ENCODE data around the gene ZDHHC17. TPM values are rescaled to one million over a fixed set of nuclear protein-coding genes. Genes with fewer than 3 reads are reported as not detected.

The ZDHHC17 gene
- total and polyA plus RNA-seq, 4 donors: 3.4 to 91.2 (median 15.2) TPM

GRCh38 chr12:76860256-76860655, 96.3 kb downstream of the ZDHHC17 start:
- WGBS: 94% methylated on average over 3 of the region's 3 CpGs
- Histone ChIP-seq H3K27me3 (ENCODE audit: control insufficient read depth in 4 of 4, insufficient read depth in 4 of 4, low read length in 3 of 4) (no peaks in the 10 kb centered on the region), H3K4me3 (ENCODE audit: low read depth in 1 of 3, low read length in 3 of 3) (no peak overlapping the region), H3K27ac (ENCODE audit: low read depth in 1 of 2, low read length in 2 of 2) (no peak overlapping the region), H3K9me3 (ENCODE audit: control insufficient read depth in 4 of 4, low read length in 3 of 4) (peaks cover 0 to 5% (median 4%) of the 10 kb centered on the region in 4 donors), H3K4me1 (ENCODE audit: control insufficient read depth in 4 of 4, insufficient read depth in 4 of 4, low read length in 3 of 4) (no peaks in the 10 kb centered on the region), H3K36me3 (ENCODE audit: control insufficient read depth in 4 of 4, insufficient read depth in 3 of 4, low read depth in 1 of 4, low read length in 3 of 4) (peaks cover 2 to 14% (median 12%) of the 10 kb centered on the region in 4 donors), H3K9ac (ENCODE audit: low read depth in 1 of 2, low read length in 2 of 2) (no peak overlapping the region)
- no peak for DNase-seq (ENCODE audit: low spot score)
- no peak for TF ChIP-seq RXRA (IDR thresholded peaks at IDR 0.05)
- TF ChIP-seq MAX (IDR thresholded peaks at IDR 0.05): no peak
- TF ChIP-seq NR2F2 (IDR thresholded peaks at IDR 0.05): no peak
- TF ChIP-seq EGR1 (IDR thresholded peaks at IDR 0.05; ENCODE audit: low read depth in 2 of 2): no peak
- TF ChIP-seq RAD21 (IDR thresholded peaks at IDR 0.05): no peak
- no peak for TF ChIP-seq GABPA (IDR thresholded peaks at IDR 0.05 in 1 of 2, conservative IDR thresholded peaks at IDR 0.05 in 1 of 2)

- DNase-seq (ENCODE audit: low spot score): no peak
- no peak overlapping the region for H3K27ac ChIP-seq (ENCODE audit: low read depth in 1 of 2, low read length in 2 of 2)
Measured at GRCh38 chr12:76863005-76863670, 99.2 kb downstream of the ZDHHC17 start.

More at GRCh38 chr12:76863005-76863670, 99.2 kb downstream of the ZDHHC17 start:
- Histone ChIP-seq H3K9ac (ENCODE audit: low read depth in 1 of 2, low read length in 2 of 2) (no peak overlapping the region), H3K9me3 (ENCODE audit: control insufficient read depth in 4 of 4, low read length in 3 of 4) (no peaks in the 10 kb centered on the region), H3K36me3 (ENCODE audit: control insufficient read depth in 4 of 4, insufficient read depth in 3 of 4, low read depth in 1 of 4, low read length in 3 of 4) (peaks cover 0 to 7% (median 3%) of the 10 kb centered on the region in 4 donors), H3K27me3 (ENCODE audit: control insufficient read depth in 4 of 4, insufficient read depth in 4 of 4, low read length in 3 of 4) (no peaks in the 10 kb centered on the region), H3K4me3 (ENCODE audit: low read depth in 1 of 3, low read length in 3 of 3) (no peak overlapping the region), H3K4me1 (ENCODE audit: control insufficient read depth in 4 of 4, insufficient read depth in 4 of 4, low read length in 3 of 4) (no peaks in the 10 kb centered on the region)
- TF ChIP-seq JUND (IDR thresholded peaks at IDR 0.05) (no peak), FOXA2 (IDR thresholded peaks at IDR 0.05) (no peak), TAF1 (conservative IDR thresholded peaks at IDR 0.05) (no peak), HNF4G (IDR thresholded peaks at IDR 0.05) (no peak), MAX (IDR thresholded peaks at IDR 0.05) (no peak), NR2F2 (IDR thresholded peaks at IDR 0.05) (no peak), CTCF (IDR thresholded peaks at IDR 0.05; ENCODE audit: low read depth, low read length, missing input control) (no peak), GABPA (IDR thresholded peaks at IDR 0.05 in 1 of 2, conservative IDR thresholded peaks at IDR 0.05 in 1 of 2) (no peak), RXRA (IDR thresholded peaks at IDR 0.05) (no peak), SP1 (IDR thresholded peaks at IDR 0.05) (no peak), EGR1 (IDR thresholded peaks at IDR 0.05; ENCODE audit: low read depth in 2 of 2) (no peak), REST (IDR thresholded peaks at IDR 0.05) (no peak), ZBTB33 (IDR thresholded peaks at IDR 0.05) (no peak), FOXA1 (IDR thresholded peaks at IDR 0.05) (no peak), YY1 (IDR thresholded peaks at IDR 0.05) (no peak), RAD21 (IDR thresholded peaks at IDR 0.05) (no peak), HNF4A (conservative IDR thresholded peaks at IDR 0.05) (no peak)
- 86% methylated on average over 12 of the region's 12 CpGs for WGBS

All from liver (tissue), 9 donors.